ENCODE data around the gene CTSK. TPM values are rescaled to one million over a fixed set of nuclear protein-coding genes. Genes with fewer than 3 reads are reported as not detected.
"Not testable (repeated sequence)": the region's sequence is repeated elsewhere in the genome, so short reads cannot be mapped to it uniquely, and the experiment has no call there.

CTSK gene
- total RNA-seq, 1 experiment from 2014 or later, result 8.6 TPM

DNA sequence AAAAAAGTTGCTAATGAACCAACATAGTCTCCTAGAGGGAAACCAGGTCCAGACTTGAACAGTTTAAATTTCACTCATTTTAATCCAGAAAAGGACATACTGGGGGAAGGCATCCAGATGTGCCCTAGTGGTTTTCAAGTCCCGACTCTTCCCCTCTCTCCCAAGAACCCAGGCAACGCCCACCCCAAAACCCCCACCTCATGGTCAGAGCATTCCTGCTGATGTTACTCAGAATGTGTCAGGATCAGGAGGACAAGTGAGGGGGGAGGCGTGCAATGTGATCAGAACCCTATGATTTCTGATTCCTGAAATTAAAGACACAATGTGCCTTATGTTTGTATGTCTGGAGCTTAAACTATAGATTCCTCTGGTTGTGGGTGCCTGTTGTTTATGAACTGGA is 1.6 kb upstream of the CTSK start:
- in situ Hi-C loops (cut with HindIII; ENCODE audit: low sequenced_read_pairs), result no loop called here
- no peak for DNase-seq (ENCODE audit: low spot score)

DNA sequence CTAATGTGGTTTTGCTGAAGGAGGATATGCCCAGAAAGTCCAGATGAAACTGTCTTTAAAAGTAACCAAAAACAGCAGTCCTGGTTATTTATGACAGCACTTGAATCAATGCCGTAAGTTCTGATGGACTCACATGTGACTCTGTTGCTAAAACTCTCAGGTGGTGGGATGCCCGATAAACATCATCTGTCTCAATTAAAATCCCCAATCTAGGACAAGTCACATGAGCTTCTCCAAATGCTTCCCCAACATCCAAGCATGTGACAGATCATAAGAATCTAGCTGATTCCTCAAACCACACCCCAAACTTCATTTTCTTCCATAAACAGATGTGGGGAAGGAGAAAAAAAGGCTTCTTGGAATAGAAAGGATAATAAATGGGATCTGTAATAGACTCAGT is 786 bp upstream of the CTSK start:
- in situ Hi-C loops (cut with HindIII; ENCODE audit: low sequenced_read_pairs), result no loop called here
- no peak for DNase-seq (ENCODE audit: low spot score)

- in situ Hi-C loops (cut with HindIII; ENCODE audit: low sequenced_read_pairs), result no loop called here
- no peak for DNase-seq (ENCODE audit: low spot score)
These were observed 624 bp downstream of the CTSK start for GRCh38 chr1:150807249-150808023.

DNA sequence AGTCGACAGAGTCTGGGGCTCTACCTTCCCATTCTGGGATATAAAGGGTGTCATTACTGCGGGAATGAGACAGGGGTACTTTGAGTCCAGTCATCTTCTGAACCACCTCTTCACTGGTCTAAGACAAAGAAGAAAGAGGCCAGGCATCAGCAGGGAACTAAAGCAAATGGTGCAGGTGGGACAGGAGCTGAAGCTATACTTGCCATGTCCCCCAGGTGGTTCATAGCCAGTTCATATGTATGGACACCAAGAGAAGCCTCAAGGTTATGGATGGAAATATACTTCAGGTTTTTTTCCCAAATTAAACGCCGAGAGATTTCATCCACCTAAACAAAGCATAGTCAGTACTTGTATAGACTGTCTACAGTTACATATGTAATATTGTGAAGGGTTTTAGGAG is 2.2 kb downstream of the CTSK start:
- DNase-seq (ENCODE audit: low spot score), result no peak
- in situ Hi-C loops (cut with HindIII; ENCODE audit: low sequenced_read_pairs), result no loop called here

GRCh38 chr1:150804671-150805070 is 3.4 kb downstream of the CTSK start:
- DNase-seq (ENCODE audit: low spot score), result no peak
- in situ Hi-C loops (cut with HindIII; ENCODE audit: low sequenced_read_pairs), result no loop called here

GRCh38 chr1:150799089-150799488 is 9.0 kb downstream of the CTSK start:
- no peak for DNase-seq (ENCODE audit: low spot score)
- in situ Hi-C loops (cut with HindIII; ENCODE audit: low sequenced_read_pairs), result no loop called here

DNA sequence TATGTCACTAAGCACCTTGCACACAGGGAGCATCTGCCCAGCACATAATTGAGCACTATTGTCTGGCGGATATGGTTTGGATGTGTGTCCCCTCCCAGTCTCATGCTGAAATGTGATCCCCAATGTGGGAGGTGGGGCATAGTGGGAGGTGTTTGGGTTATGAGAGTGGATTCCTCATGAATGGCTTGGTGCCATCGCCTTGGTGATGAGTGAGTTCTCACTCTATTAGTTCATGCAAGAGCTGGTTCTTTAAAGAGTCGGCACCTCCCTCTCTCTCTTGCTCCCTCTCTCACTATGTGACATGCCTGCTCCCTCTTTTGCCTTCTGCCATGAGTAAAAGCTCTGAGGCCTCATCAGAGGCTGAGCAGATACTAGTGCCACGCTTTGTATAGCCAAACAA is 9.5 kb downstream of the CTSK start:
- in situ Hi-C loops (cut with HindIII; ENCODE audit: low sequenced_read_pairs), result no loop called here

GRCh38 chr1:150796374-150796773 is 11.7 kb downstream of the CTSK start:
- in situ Hi-C loops (cut with HindIII; ENCODE audit: low sequenced_read_pairs), result no loop called here
- no peak for DNase-seq (ENCODE audit: low spot score)

More for the DNA sequence above, 9.5 kb downstream of the CTSK start:
- DNase-seq (ENCODE audit: low spot score), result no peak

DNA sequence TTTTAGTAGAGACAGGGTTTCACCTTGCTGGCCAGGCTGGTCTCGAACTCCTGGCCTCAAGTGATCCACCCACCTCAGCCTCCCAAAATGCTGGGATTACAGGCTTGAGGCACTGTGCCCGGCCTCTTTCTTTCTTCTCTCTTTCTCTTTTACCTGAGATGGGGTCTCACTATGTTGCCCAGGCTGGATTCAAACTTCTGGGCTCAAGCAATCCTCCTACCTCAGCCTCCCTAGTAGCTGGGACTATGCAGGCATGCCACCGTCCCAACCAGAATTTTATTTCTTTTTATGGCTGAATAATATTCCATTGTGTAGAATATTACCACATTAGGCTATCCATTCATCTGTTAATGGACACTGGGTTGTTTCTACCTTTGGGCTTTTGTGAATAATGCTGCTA is 14.3 kb downstream of the CTSK start:
- DNase-seq (ENCODE audit: low spot score); in situ Hi-C loops (cut with HindIII; ENCODE audit: low sequenced_read_pairs): not testable (repeated sequence)

DNA sequence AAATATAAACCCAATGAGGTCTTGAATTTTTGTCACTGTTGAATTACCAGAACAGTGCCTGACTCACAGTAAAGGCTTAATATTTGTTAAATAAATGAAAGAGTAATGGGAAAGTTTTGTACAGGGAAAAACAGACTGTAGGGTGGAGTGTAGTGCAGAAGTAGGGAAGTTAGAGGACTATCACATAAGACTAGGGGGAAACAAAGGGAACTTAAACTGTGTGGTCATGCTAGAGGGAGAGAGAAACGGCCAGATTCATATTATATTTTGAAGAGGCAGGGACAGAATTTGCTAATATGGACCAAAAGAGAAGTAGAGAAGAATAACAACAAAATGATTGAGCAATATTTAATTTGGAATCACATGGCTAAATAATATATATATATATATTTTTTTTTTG is 14.8 kb downstream of the CTSK start:
- in situ Hi-C loops (cut with HindIII; ENCODE audit: low sequenced_read_pairs), result no loop called here

GRCh38 chr1:150791585-150791984 is 16.5 kb downstream of the CTSK start:
- DNase-seq (ENCODE audit: low spot score), result no peak
- in situ Hi-C loops (cut with HindIII; ENCODE audit: low sequenced_read_pairs), result no loop called here

More for the DNA sequence above, 14.8 kb downstream of the CTSK start:
- DNase-seq (ENCODE audit: low spot score), result no peak

GRCh38 chr1:150789396-150789795 is 18.7 kb downstream of the CTSK start:
- no peak for DNase-seq (ENCODE audit: low spot score)
- in situ Hi-C loops (cut with HindIII; ENCODE audit: low sequenced_read_pairs), result no loop called here

DNA sequence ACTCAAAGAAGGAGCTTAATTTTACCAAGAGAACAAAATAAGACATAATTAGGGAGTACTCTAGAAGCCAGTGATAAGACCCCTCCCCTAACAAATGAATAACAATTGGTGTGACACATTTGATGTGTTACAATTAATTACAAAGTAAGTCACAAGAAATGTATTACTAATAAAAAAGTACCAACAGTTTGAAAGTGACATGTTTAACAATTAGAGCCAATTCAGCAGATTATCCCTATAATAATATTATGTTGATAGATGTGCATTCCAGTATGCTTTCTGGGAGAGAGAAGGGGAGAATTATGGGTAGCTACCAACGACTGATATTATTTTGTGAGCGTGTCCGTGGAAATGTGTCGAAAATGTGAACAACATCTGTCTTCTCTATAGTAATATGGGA is 19.1 kb downstream of the CTSK start:
- no peak for DNase-seq (ENCODE audit: low spot score)
- in situ Hi-C loops (cut with HindIII; ENCODE audit: low sequenced_read_pairs), result no loop called here

DNA sequence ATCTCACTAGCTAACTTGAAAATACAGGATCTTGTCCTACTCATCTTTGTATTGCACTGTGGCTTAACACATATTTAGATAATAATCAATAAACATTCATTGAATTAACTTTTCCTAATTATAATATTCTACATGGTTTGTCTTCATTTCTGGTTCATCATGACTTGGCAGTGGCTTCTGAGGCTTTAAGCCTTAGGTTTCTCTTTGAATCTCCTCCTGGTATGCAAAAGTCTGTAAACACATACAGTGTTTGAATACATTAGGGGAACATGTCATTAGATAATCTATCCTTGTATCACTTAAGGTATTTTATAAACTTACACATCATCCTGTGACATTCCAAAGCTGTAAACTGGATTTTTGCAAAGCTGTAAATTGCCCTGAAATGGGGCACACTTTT is 20.6 kb downstream of the CTSK start:
- in situ Hi-C loops (cut with HindIII; ENCODE audit: low sequenced_read_pairs), result no loop called here
- DNase-seq (ENCODE audit: low spot score), result no peak

GRCh38 chr1:150780510-150780909 is 27.6 kb downstream of the CTSK start:
- DNase-seq (ENCODE audit: low spot score), result no peak
- in situ Hi-C loops (cut with HindIII; ENCODE audit: low sequenced_read_pairs), result no loop called here

DNA sequence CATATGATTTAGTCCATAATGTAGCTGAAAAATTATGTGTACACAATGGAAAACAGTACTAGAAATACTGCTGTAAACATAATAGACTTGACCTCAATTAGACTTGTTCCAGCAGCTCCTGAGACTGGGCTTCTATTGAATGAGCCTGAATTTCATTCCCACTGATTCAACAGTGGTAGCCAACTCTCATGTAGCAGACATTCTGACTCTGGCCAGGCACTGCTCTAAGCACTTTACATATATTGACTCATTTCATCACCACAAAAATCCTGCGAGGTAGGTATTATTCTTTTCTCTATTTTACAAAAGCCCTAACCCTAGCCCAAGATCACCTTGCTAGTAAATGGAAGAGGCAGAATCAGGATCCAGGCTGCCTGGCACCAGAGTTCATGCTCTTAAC is 29.7 kb downstream of the CTSK start:
- DNase-seq (ENCODE audit: low spot score), result no peak
- in situ Hi-C loops (cut with HindIII; ENCODE audit: low sequenced_read_pairs), result no loop called here

GRCh38 chr1:150777544-150777943 is 30.5 kb downstream of the CTSK start:
- no peak for DNase-seq (ENCODE audit: low spot score)
- in situ Hi-C loops (cut with HindIII; ENCODE audit: low sequenced_read_pairs), result no loop called here

DNA sequence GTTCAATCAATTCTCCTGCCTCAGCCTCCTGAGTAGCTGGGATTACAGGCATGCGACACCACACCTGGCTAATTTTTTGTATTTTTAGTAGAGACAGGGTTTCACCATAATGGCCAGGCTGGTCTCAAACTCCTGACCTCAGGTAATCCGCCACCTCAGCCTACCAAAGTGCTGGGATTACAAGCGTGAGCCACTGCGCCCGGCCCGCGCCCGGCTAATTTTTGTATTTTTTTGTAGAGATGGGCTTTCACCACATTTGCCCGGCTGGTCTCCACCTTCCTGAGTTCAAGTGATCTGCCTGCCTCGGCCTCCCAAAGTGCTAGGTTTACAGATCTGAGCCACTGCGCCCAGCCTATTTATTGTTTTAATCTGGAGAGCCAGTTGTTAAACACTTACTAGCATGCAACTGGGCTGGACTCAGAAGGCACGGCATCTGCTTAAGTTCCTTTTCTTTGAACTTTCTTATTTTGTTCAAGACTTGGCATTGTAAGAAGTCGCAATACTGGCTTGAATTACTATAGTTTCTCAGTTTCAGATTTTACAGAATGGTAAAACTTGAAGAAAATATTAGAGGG is 32.0 kb downstream of the CTSK start:
- in situ Hi-C loops (cut with HindIII; ENCODE audit: low sequenced_read_pairs); DNase-seq (ENCODE audit: low spot score): not testable (repeated sequence)

- in situ Hi-C loops (cut with HindIII; ENCODE audit: low sequenced_read_pairs), result no loop called here
- DNase-seq (ENCODE audit: low spot score), result no peak
These were observed 32.8 kb downstream of the CTSK start for GRCh38 chr1:150775276-150775675.

- in situ Hi-C loops (cut with HindIII; ENCODE audit: low sequenced_read_pairs), result no loop called here
- DNase-seq (ENCODE audit: low spot score), result no peak
These were observed 35.7 kb downstream of the CTSK start for GRCh38 chr1:150772326-150772725.

DNA sequence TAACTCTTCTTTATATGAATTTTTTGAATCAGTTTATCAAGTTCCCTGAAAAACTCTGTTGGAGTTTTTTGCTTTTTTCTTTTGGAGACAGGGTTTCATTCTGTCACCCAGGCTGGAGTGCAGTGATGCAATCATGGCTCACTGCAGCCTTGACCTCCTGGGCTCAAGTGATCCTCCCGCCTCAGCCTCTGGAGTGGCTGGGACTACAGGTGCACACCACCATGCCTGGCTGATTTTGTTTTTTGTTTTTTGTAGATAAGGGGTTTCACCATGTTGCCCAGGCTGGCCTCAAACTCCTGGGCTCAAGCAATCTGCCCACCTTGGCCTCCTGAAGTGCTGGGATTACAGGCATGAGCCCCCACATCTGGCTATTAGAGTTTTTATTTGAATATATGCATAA is 40.4 kb downstream of the CTSK start:
- DNase-seq (ENCODE audit: low spot score); in situ Hi-C loops (cut with HindIII; ENCODE audit: low sequenced_read_pairs): not testable (repeated sequence)
